Trophoblast cell (in vitro differentiated cells and primary cell): Measurements from ENCODE around the gene GPX3.

Experiments
- DNase-seq, 2 donors: peaks; one replicate each; pipeline ENCODE4 v3.0.0-alpha.2; 2016
- H2AFZ ChIP-seq: 2 replicates; pipeline ENCODE4 v1.6.1; 2013; ENCODE audit warnings: low read length, moderate library complexity, mild to moderate bottlenecking; ENCODE audit not compliant: insufficient read depth, poor library complexity
- H2AK5ac ChIP-seq: 2 replicates; pipeline ENCODE4 v1.6.1; 2013; ENCODE audit warnings: mild to moderate bottlenecking, low read length
- H2BK120ac ChIP-seq: 2 replicates; pipeline ENCODE4 v1.6.1; 2013; ENCODE audit warnings: low read length, mild to moderate bottlenecking, moderate library complexity; ENCODE audit not compliant: insufficient read depth, poor library complexity
- H2BK12ac ChIP-seq: 2 replicates; pipeline ENCODE4 v1.6.1; 2013; ENCODE audit warnings: mild to moderate bottlenecking, low read length, moderate library complexity
- H2BK5ac ChIP-seq: 2 replicates; pipeline ENCODE4 v1.6.1; 2013; ENCODE audit warnings: low read length, low read depth, moderate library complexity, mild to moderate bottlenecking; ENCODE audit not compliant: poor library complexity
- H3K14ac ChIP-seq: 2 replicates; pipeline ENCODE4 v1.6.1; 2013; ENCODE audit warnings: mild to moderate bottlenecking, low read length
- H3K18ac ChIP-seq: 2 replicates; pipeline ENCODE4 v1.6.1; 2013; ENCODE audit warnings: mild to moderate bottlenecking, low read length
- H3K23ac ChIP-seq: 2 replicates; pipeline ENCODE4 v1.6.1; 2013; ENCODE audit warnings: low read length
- H3K27ac ChIP-seq: 2 replicates; pipeline ENCODE4 v1.5.1; 2013; ENCODE audit warnings: low read depth, mild to moderate bottlenecking, inconsistent platforms, low read length, moderate library complexity
- H3K27me3 ChIP-seq: 2 replicates; pipeline ENCODE4 v1.6.1; 2013; ENCODE audit warnings: inconsistent platforms, mild to moderate bottlenecking, low read length, moderate library complexity; ENCODE audit not compliant: insufficient read depth
- H3K36me3 ChIP-seq, 2 experiments: 1 replicate in 1 of 2; 2 replicates in 1 of 2; pipeline ENCODE4 v1.6.1; 2013; ENCODE audit warnings: low read length in 2 of 2, mild to moderate bottlenecking in 2 of 2, moderate library complexity in 1 of 2; ENCODE audit not compliant: insufficient read depth in 2 of 2, control insufficient read depth in 1 of 2
- H3K4ac ChIP-seq: 2 replicates; pipeline ENCODE4 v1.6.1; 2013; ENCODE audit warnings: low read depth, mild to moderate bottlenecking, low read length, moderate library complexity
- H3K4me1 ChIP-seq, 2 experiments: 1 replicate in 1 of 2; 2 replicates in 1 of 2; pipeline ENCODE4 v1.6.1; 2013; ENCODE audit warnings: low read length in 2 of 2, mild to moderate bottlenecking in 2 of 2, moderate library complexity in 1 of 2; ENCODE audit not compliant: insufficient read depth in 2 of 2, control insufficient read depth in 1 of 2
- H3K4me2 ChIP-seq: 2 replicates; pipeline ENCODE4 v1.6.1; 2013; ENCODE audit warnings: inconsistent platforms, mild to moderate bottlenecking, low read length, moderate library complexity
- H3K4me3 ChIP-seq: 2 replicates; pipeline ENCODE4 v1.5.1; 2013; ENCODE audit warnings: mild to moderate bottlenecking, low read depth, low read length, inconsistent platforms
- H3K79me1 ChIP-seq: one replicate; pipeline ENCODE4 v1.6.1; 2013; ENCODE audit warnings: low read length
- H3K79me2 ChIP-seq: 2 replicates; pipeline ENCODE4 v1.6.1; 2013; ENCODE audit warnings: low read length, mild to moderate bottlenecking; ENCODE audit not compliant: control insufficient read depth, insufficient read depth, poor library complexity
- H3K9ac ChIP-seq: 2 replicates; pipeline ENCODE4 v1.6.1; 2013; ENCODE audit warnings: mild to moderate bottlenecking, low read length
- H3K9me3 ChIP-seq: 2 replicates; pipeline ENCODE4 v1.6.1; 2013; ENCODE audit warnings: low read depth, mild to moderate bottlenecking, control low read depth, inconsistent platforms, low read length; ENCODE audit not compliant: insufficient read depth
- H4K12ac ChIP-seq: 2 replicates; pipeline ENCODE4 v1.6.1; 2013; ENCODE audit warnings: low read depth, mild to moderate bottlenecking, low read length, moderate library complexity
- H4K8ac ChIP-seq: 2 replicates; pipeline ENCODE4 v1.6.1; 2013; ENCODE audit warnings: low read depth, mild to moderate bottlenecking, low read length, moderate library complexity
- H4K91ac ChIP-seq: one replicate; pipeline ENCODE4 v1.6.1; 2013; ENCODE audit warnings: low read depth, mild to moderate bottlenecking, low read length, moderate library complexity
- WGBS: extraction: QIAGEN DNeasy Blood & Tissue Kit; methylation state at CpG from one replicate; pipeline ENCODE4 v1.1.7; 2013; ENCODE audit warnings: missing lambda C conversion rate; ENCODE audit not compliant: insufficient read length, insufficient coverage; ENCODE audit errors: extremely low coverage; 5-methylcytosine and 5-hydroxymethylcytosine counted together

GPX3 gene

GRCh38 chr5:151072630-151073025, 52.2 kb downstream of the GPX3 start:
- no peak overlapping the region for H3K23ac ChIP-seq
- no peaks in the 10 kb centered on the region for H3K27me3 ChIP-seq
- H3K14ac ChIP-seq, result no peak overlapping the region
- peaks cover 16 to 23% of the 10 kb centered on the region in 2 experiments for H3K4me1 ChIP-seq
- H3K4me3 ChIP-seq, result no peak overlapping the region
- H4K12ac ChIP-seq, result no peak overlapping the region
- H2BK120ac ChIP-seq, result no peak overlapping the region
- peak; percentile 90 to 95 for DNase-seq
- H3K9ac ChIP-seq, result no peak overlapping the region
- peaks cover 2 to 13% of the 10 kb centered on the region in 2 experiments for H3K36me3 ChIP-seq
- H3K79me1 ChIP-seq, result peaks cover 8% of the 10 kb centered on the region
- H2AFZ ChIP-seq, result no peak overlapping the region
- H4K91ac ChIP-seq, result peak overlapping the region; percentile 56
- H3K4me2 ChIP-seq, result no peak overlapping the region
- peaks cover 3% of the 10 kb centered on the region for H3K9me3 ChIP-seq
- peak overlapping the region; percentile 62 for H3K27ac ChIP-seq
- H3K4ac ChIP-seq, result no peak overlapping the region
- no CpG with 5 or more reads among the region's 5 CpGs for WGBS
- H2BK5ac ChIP-seq, result no peak overlapping the region
- H3K79me2 ChIP-seq, result no peaks in the 10 kb centered on the region
- H2BK12ac ChIP-seq, result no peak overlapping the region
- H4K8ac ChIP-seq, result no peak overlapping the region
- no peak overlapping the region for H2AK5ac ChIP-seq
- no peak overlapping the region for H3K18ac ChIP-seq

- Histone ChIP-seq H3K14ac (no peak overlapping the region), H2BK12ac (no peak overlapping the region), H3K36me3 (peaks cover 2 to 12% of the 10 kb centered on the region in 2 experiments), H3K27me3 (no peaks in the 10 kb centered on the region), H3K4me1 (peaks cover 16 to 22% of the 10 kb centered on the region in 2 experiments), H3K9me3 (peaks cover 2% of the 10 kb centered on the region), H2BK120ac (no peak overlapping the region), H4K91ac (no peak overlapping the region), H3K27ac (no peak overlapping the region), H3K79me2 (no peaks in the 10 kb centered on the region), H3K9ac (no peak overlapping the region), H3K4me2 (no peak overlapping the region), H2BK5ac (no peak overlapping the region), H2AK5ac (no peak overlapping the region), H3K4ac (no peak overlapping the region), H3K79me1 (peaks cover 8% of the 10 kb centered on the region), H3K23ac (no peak overlapping the region), H3K4me3 (no peak overlapping the region), H4K12ac (no peak overlapping the region), H4K8ac (no peak overlapping the region), H3K18ac (no peak overlapping the region), H2AFZ (no peak overlapping the region)
- WGBS, result no CpG with 5 or more reads among the region's 2 CpGs
- peak in 1 of 2 donors; percentile 52 for DNase-seq
Measured at GRCh38 chr5:151073280-151073679, 52.9 kb downstream of the GPX3 start.

DNA sequence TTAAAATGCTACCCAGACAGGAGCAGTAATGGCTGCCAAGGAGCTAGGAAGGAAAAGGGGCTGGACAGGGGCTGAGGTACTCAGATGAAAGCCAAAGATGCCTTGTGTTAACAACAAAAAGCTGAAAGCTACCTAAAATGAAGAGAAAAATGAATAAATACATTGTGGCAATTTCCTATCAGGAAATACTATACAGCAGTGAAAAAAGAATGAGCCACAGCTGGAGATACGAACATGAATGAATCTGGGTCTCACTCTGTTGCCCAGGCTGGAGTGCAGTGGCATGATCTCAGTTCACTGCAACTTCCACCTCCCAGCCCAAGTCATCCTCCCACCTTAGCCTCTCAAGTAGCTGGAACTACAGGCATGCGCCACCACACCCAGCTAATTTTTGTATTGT, 54.2 kb downstream of the GPX3 start:
- Histone ChIP-seq H2AK5ac (no peak overlapping the region), H3K23ac (no peak overlapping the region), H3K27me3 (no peaks in the 10 kb centered on the region), H3K79me2 (no peaks in the 10 kb centered on the region), H3K18ac (no peak overlapping the region), H4K12ac (no peak overlapping the region), H3K4me2 (no peak overlapping the region), H4K91ac (no peak overlapping the region), H4K8ac (no peak overlapping the region), H3K4ac (no peak overlapping the region), H3K36me3 (peaks cover 6 to 12% of the 10 kb centered on the region in 2 experiments), H2BK120ac (no peak overlapping the region), H2BK5ac (no peak overlapping the region), H3K79me1 (peaks cover 8% of the 10 kb centered on the region), H2AFZ (no peak overlapping the region), H3K9ac (no peak overlapping the region), H2BK12ac (no peak overlapping the region), H3K9me3 (no peaks in the 10 kb centered on the region), H3K4me1 (peaks cover 16 to 17% of the 10 kb centered on the region in 2 experiments), H3K14ac (no peak overlapping the region), H3K4me3 (no peak overlapping the region), H3K27ac (no peak overlapping the region)
- DNase-seq, result peak in 1 of 2 donors; percentile 63
- no CpG with 5 or more reads among the region's 2 CpGs for WGBS

- H2BK120ac ChIP-seq, result no peak overlapping the region
- no peak overlapping the region for H3K14ac ChIP-seq
- H3K36me3 ChIP-seq, result peaks cover 6 to 10% of the 10 kb centered on the region in 2 experiments
- peak overlapping the region; percentile 4 for H3K18ac ChIP-seq
- peak overlapping the region; percentile 42 for H3K27ac ChIP-seq
- H2BK5ac ChIP-seq, result no peak overlapping the region
- WGBS, result no CpG with 5 or more reads among the region's 5 CpGs
- H3K9ac ChIP-seq, result no peak overlapping the region
- H3K4me3 ChIP-seq, result no peak overlapping the region
- no peak overlapping the region for H4K12ac ChIP-seq
- no peak overlapping the region for H3K4ac ChIP-seq
- no peak overlapping the region for H3K4me2 ChIP-seq
- no peak overlapping the region for H2BK12ac ChIP-seq
- no peaks in the 10 kb centered on the region for H3K27me3 ChIP-seq
- H2AFZ ChIP-seq, result peak overlapping the region; percentile 15
- H2AK5ac ChIP-seq, result no peak overlapping the region
- no peak overlapping the region for H4K8ac ChIP-seq
- H3K9me3 ChIP-seq, result no peaks in the 10 kb centered on the region
- H3K4me1 ChIP-seq, result peaks cover 18 to 20% of the 10 kb centered on the region in 2 experiments
- peak; percentile 99 for DNase-seq
- no peak overlapping the region for H3K23ac ChIP-seq
- peaks cover 4% of the 10 kb centered on the region for H3K79me2 ChIP-seq
- peak overlapping the region; percentile 75 for H4K91ac ChIP-seq
- H3K79me1 ChIP-seq, result peaks cover 13% of the 10 kb centered on the region
Measured at GRCh38 chr5:151075698-151076331, 55.4 kb downstream of the GPX3 start.
